HFF-Myc (cell line): ENCODE data around the gene MPND.

ENCODE experiments used
- DNase-seq: peaks from one replicate; pipeline ENCODE4 v3.0.0-alpha.2; 2011; ENCODE audit warnings: low read depth; ENCODE audit errors: extremely low read depth
- H3K4me3 ChIP-seq: replicated peaks from 2 replicates; pipeline ENCODE4 v1.5.1; 2011; ENCODE audit warnings: low read depth, mild to moderate bottlenecking, control low read depth, low read length
- CTCF ChIP-seq: IDR thresholded peaks from 2 replicates; pipeline ENCODE4 v1.5.1; 2012; ENCODE audit warnings: mild to moderate bottlenecking, low read depth, low read length, control low read depth; ENCODE audit errors: missing control alignments

Gene MPND

GRCh38 chr19:4365791-4366665 is 22.7 kb downstream of the MPND start:
- DNase-seq, result no peak
- TF ChIP-seq CTCF, result no peak
- H3K4me3 ChIP-seq, result no peak overlapping the region

- no peak for DNase-seq
- TF ChIP-seq CTCF, result no peak
- H3K4me3 ChIP-seq, result no peak overlapping the region
Observed at GRCh38 chr19:4366666-4367335, 23.4 kb downstream of the MPND start.

- DNase-seq, result no peak
- H3K4me3 ChIP-seq, result no peak overlapping the region
- no peak for TF ChIP-seq CTCF
Observed at GRCh38 chr19:4367336-4367723, 24.0 kb downstream of the MPND start.

- no peak overlapping the region for H3K4me3 ChIP-seq
- TF ChIP-seq CTCF, result no peak
- no peak for DNase-seq
Observed at GRCh38 chr19:4367781-4368127, 24.4 kb downstream of the MPND start.

GRCh38 chr19:4368128-4368820 is 24.9 kb downstream of the MPND start:
- no peak overlapping the region for H3K4me3 ChIP-seq
- no peak for DNase-seq
- no peak for TF ChIP-seq CTCF

- DNase-seq, result no peak
- TF ChIP-seq CTCF, result no peak
- H3K4me3 ChIP-seq, result no peak overlapping the region
Observed at GRCh38 chr19:4369109-4369887, 25.9 kb downstream of the MPND start.
